ENCODE data around the gene KIAA0319L.
"Not testable (repeated sequence)": the region's sequence is repeated elsewhere in the genome, so short reads cannot be mapped to it uniquely, and the experiment has no call there.

The KIAA0319L gene

GRCh38 chr1:35557118-35557610, at the start of gene KIAA0319L:
KIAA0319L (minus strand) TSS chr1:35557403; CDS start chr1:35554491, 2,912 bp downstream.
- peak; percentile 18 for DNase-seq (ENCODE audit: low read depth)

- peak; percentile 59 for DNase-seq (ENCODE audit: low read depth)
These were observed 48.6 kb upstream of the KIAA0319L start for GRCh38 chr1:35605867-35606182.

- DNase-seq (ENCODE audit: low read depth), result peak; percentile 39
These were observed 48.1 kb upstream of the KIAA0319L start for GRCh38 chr1:35605071-35605866.

GRCh38 chr1:35603941-35604340, 46.7 kb upstream of the KIAA0319L start:
- DNase-seq (ENCODE audit: low read depth), result peak; percentile 83

GRCh38 chr1:35603468-35603867, 46.3 kb upstream of the KIAA0319L start:
- DNase-seq (ENCODE audit: low read depth), result peak; percentile 85

GRCh38 chr1:35600593-35600992, 43.4 kb upstream of the KIAA0319L start:
- no peak for DNase-seq (ENCODE audit: low read depth)

- DNase-seq (ENCODE audit: low read depth), result no peak
These were observed 42.2 kb upstream of the KIAA0319L start for GRCh38 chr1:35599411-35599810.

- DNase-seq (ENCODE audit: low read depth), result no peak
These were observed 41.7 kb upstream of the KIAA0319L start for GRCh38 chr1:35598895-35599294.

GRCh38 chr1:35597870-35598269, 40.7 kb upstream of the KIAA0319L start:
- DNase-seq (ENCODE audit: low read depth), result no peak

- no peak for DNase-seq (ENCODE audit: low read depth)
These were observed 38.5 kb upstream of the KIAA0319L start for GRCh38 chr1:35595684-35596083.

- no peak for DNase-seq (ENCODE audit: low read depth)
These were observed 37.0 kb upstream of the KIAA0319L start for GRCh38 chr1:35594005-35594760.

GRCh38 chr1:35592991-35593769, 36.0 kb upstream of the KIAA0319L start:
- peak; percentile 58 for DNase-seq (ENCODE audit: low read depth)

GRCh38 chr1:35591211-35591610, 34.0 kb upstream of the KIAA0319L start:
- no peak for DNase-seq (ENCODE audit: low read depth)

GRCh38 chr1:35590476-35591040, 33.4 kb upstream of the KIAA0319L start:
- DNase-seq (ENCODE audit: low read depth), result no peak

GRCh38 chr1:35589516-35590427, 32.6 kb upstream of the KIAA0319L start:
- no peak for DNase-seq (ENCODE audit: low read depth)

GRCh38 chr1:35588197-35588910, 31.2 kb upstream of the KIAA0319L start:
- no peak for DNase-seq (ENCODE audit: low read depth)

- no peak for DNase-seq (ENCODE audit: low read depth)
These were observed 30.5 kb upstream of the KIAA0319L start for GRCh38 chr1:35587736-35588135.

GRCh38 chr1:35586808-35587207, 29.6 kb upstream of the KIAA0319L start:
- DNase-seq (ENCODE audit: low read depth), result no peak

- DNase-seq (ENCODE audit: low read depth), result not testable (repeated sequence)
These were observed 28.6 kb upstream of the KIAA0319L start for GRCh38 chr1:35585805-35586204.

GRCh38 chr1:35585281-35585680, 28.1 kb upstream of the KIAA0319L start:
- no peak for DNase-seq (ENCODE audit: low read depth)
